ENCODE data around the gene RASSF5. TPM values are rescaled to one million over a fixed set of nuclear protein-coding genes. Genes with fewer than 3 reads are reported as not detected.
"Not testable (repeated sequence)": the region's sequence is repeated elsewhere in the genome, so short reads cannot be mapped to it uniquely, and the experiment has no call there.

RASSF5 gene
- total RNA-seq, 3 donors from 2014 or later, result 179 to 227 (median 216) TPM

- Mint-ChIP-seq H3K9me3 (no peaks in the 10 kb centered on the region), H3K4me3 (no peak overlapping the region), H3K4me1 (ENCODE audit: low read depth) (peaks cover 10% of the 10 kb centered on the region), H3K27me3 (ENCODE audit: low read depth) (no peaks in the 10 kb centered on the region), H3K36me3 (ENCODE audit: insufficient read depth) (peaks cover 17% of the 10 kb centered on the region)
- ATAC-seq, result no peak
- DNase-seq, result no peak
Observed at GRCh38 chr1:206482611-206483010, 24.7 kb upstream of the RASSF5 start.

GRCh38 chr1:206483864-206484263 lies 23.5 kb upstream of the RASSF5 start:
- H3K36me3 Mint-ChIP-seq (ENCODE audit: insufficient read depth), result peaks cover 19% of the 10 kb centered on the region

GRCh38 chr1:206484901-206485300 lies 22.4 kb upstream of the RASSF5 start:
- no peaks in the 10 kb centered on the region for H3K27me3 Mint-ChIP-seq (ENCODE audit: low read depth)
- no peaks in the 10 kb centered on the region for H3K9me3 Mint-ChIP-seq
- peaks cover 15% of the 10 kb centered on the region for H3K36me3 Mint-ChIP-seq (ENCODE audit: insufficient read depth)
- no peak overlapping the region for H3K4me3 Mint-ChIP-seq
- DNase-seq, result no peak
- peaks cover 2% of the 10 kb centered on the region for H3K4me1 Mint-ChIP-seq (ENCODE audit: low read depth)
- no peak for ATAC-seq

More at GRCh38 chr1:206483864-206484263, 23.5 kb upstream of the RASSF5 start:
- not testable (repeated sequence) for DNase-seq; H3K4me1 Mint-ChIP-seq (ENCODE audit: low read depth); ATAC-seq; H3K27me3 Mint-ChIP-seq (ENCODE audit: low read depth); H3K4me3 Mint-ChIP-seq; H3K9me3 Mint-ChIP-seq

GRCh38 chr1:206486995-206487788 lies 20.1 kb upstream of the RASSF5 start:
- DNase-seq (no peak), ATAC-seq (no peak)
- peaks cover 24% of the 10 kb centered on the region for H3K36me3 Mint-ChIP-seq (ENCODE audit: insufficient read depth)
- no peaks in the 10 kb centered on the region for H3K27me3 Mint-ChIP-seq (ENCODE audit: low read depth)
- H3K4me3 Mint-ChIP-seq, result no peak overlapping the region
- H3K4me1 Mint-ChIP-seq (ENCODE audit: low read depth), result no peaks in the 10 kb centered on the region
- H3K9me3 Mint-ChIP-seq, result no peaks in the 10 kb centered on the region

- H3K4me3 Mint-ChIP-seq, result no peak overlapping the region
- no peak for ATAC-seq
- no peaks in the 10 kb centered on the region for H3K9me3 Mint-ChIP-seq
- H3K4me1 Mint-ChIP-seq (ENCODE audit: low read depth), result no peaks in the 10 kb centered on the region
- H3K36me3 Mint-ChIP-seq (ENCODE audit: insufficient read depth), result peaks cover 30% of the 10 kb centered on the region
- no peak for DNase-seq
- H3K27me3 Mint-ChIP-seq (ENCODE audit: low read depth), result no peaks in the 10 kb centered on the region
Observed at GRCh38 chr1:206487970-206488369, 19.4 kb upstream of the RASSF5 start.

GRCh38 chr1:206488466-206488865 lies 18.9 kb upstream of the RASSF5 start:
- ATAC-seq (no peak), DNase-seq (no peak)
- H3K36me3 Mint-ChIP-seq (ENCODE audit: insufficient read depth), result peaks cover 26% of the 10 kb centered on the region
- no peak overlapping the region for H3K4me3 Mint-ChIP-seq
- no peaks in the 10 kb centered on the region for H3K9me3 Mint-ChIP-seq
- no peaks in the 10 kb centered on the region for H3K27me3 Mint-ChIP-seq (ENCODE audit: low read depth)
- no peaks in the 10 kb centered on the region for H3K4me1 Mint-ChIP-seq (ENCODE audit: low read depth)

GRCh38 chr1:206489980-206490770 lies 17.2 kb upstream of the RASSF5 start:
- DNase-seq (peak; percentile 75), ATAC-seq (peak; percentile 95 to 97)
- Mint-ChIP-seq H3K4me1 (ENCODE audit: low read depth) (no peaks in the 10 kb centered on the region), H3K4me3 (no peak overlapping the region), H3K36me3 (ENCODE audit: insufficient read depth) (peaks cover 29% of the 10 kb centered on the region), H3K9me3 (no peaks in the 10 kb centered on the region), H3K27me3 (ENCODE audit: low read depth) (no peaks in the 10 kb centered on the region)

GRCh38 chr1:206490771-206491405 lies 16.4 kb upstream of the RASSF5 start:
- H3K4me1 Mint-ChIP-seq (ENCODE audit: low read depth), result no peaks in the 10 kb centered on the region
- H3K9me3 Mint-ChIP-seq, result no peaks in the 10 kb centered on the region
- peaks cover 27% of the 10 kb centered on the region for H3K36me3 Mint-ChIP-seq (ENCODE audit: insufficient read depth)
- no peaks in the 10 kb centered on the region for H3K27me3 Mint-ChIP-seq (ENCODE audit: low read depth)
- no peak for ATAC-seq
- no peak overlapping the region for H3K4me3 Mint-ChIP-seq
- no peak for DNase-seq

- Mint-ChIP-seq H3K4me3 (no peak overlapping the region), H3K4me1 (ENCODE audit: low read depth) (peaks cover 5% of the 10 kb centered on the region), H3K27me3 (ENCODE audit: low read depth) (no peaks in the 10 kb centered on the region), H3K36me3 (ENCODE audit: insufficient read depth) (peaks cover 33% of the 10 kb centered on the region), H3K9me3 (no peaks in the 10 kb centered on the region)
- DNase-seq (no peak), ATAC-seq (no peak)
Observed at GRCh38 chr1:206491616-206492015, 15.7 kb upstream of the RASSF5 start.

GRCh38 chr1:206492589-206492988 lies 14.7 kb upstream of the RASSF5 start:
- no peak for ATAC-seq

GRCh38 chr1:206493279-206493678 lies 14.1 kb upstream of the RASSF5 start:
- no peaks in the 10 kb centered on the region for H3K9me3 Mint-ChIP-seq
- no peak for DNase-seq
- no peaks in the 10 kb centered on the region for H3K27me3 Mint-ChIP-seq (ENCODE audit: low read depth)
- no peak overlapping the region for H3K4me3 Mint-ChIP-seq
- peaks cover 6% of the 10 kb centered on the region for H3K4me1 Mint-ChIP-seq (ENCODE audit: low read depth)
- peaks cover 32% of the 10 kb centered on the region for H3K36me3 Mint-ChIP-seq (ENCODE audit: insufficient read depth)
- ATAC-seq, result no peak

More at GRCh38 chr1:206492589-206492988, 14.7 kb upstream of the RASSF5 start:
- Mint-ChIP-seq H3K4me1 (ENCODE audit: low read depth) (peaks cover 6% of the 10 kb centered on the region), H3K9me3 (no peaks in the 10 kb centered on the region), H3K36me3 (ENCODE audit: insufficient read depth) (peaks cover 37% of the 10 kb centered on the region), H3K4me3 (no peak overlapping the region), H3K27me3 (ENCODE audit: low read depth) (no peaks in the 10 kb centered on the region)
- no peak for DNase-seq

GRCh38 chr1:206495011-206495461 lies 12.3 kb upstream of the RASSF5 start:
- Mint-ChIP-seq H3K36me3 (ENCODE audit: insufficient read depth) (peaks cover 32% of the 10 kb centered on the region), H3K4me3 (no peak overlapping the region), H3K9me3 (no peaks in the 10 kb centered on the region), H3K27me3 (ENCODE audit: low read depth) (no peaks in the 10 kb centered on the region), H3K4me1 (ENCODE audit: low read depth) (peaks cover 6% of the 10 kb centered on the region)
- no peak for ATAC-seq
- DNase-seq, result no peak

GRCh38 chr1:206495493-206496046 lies 11.8 kb upstream of the RASSF5 start:
- Mint-ChIP-seq H3K9me3 (no peaks in the 10 kb centered on the region), H3K4me1 (ENCODE audit: low read depth) (peaks cover 6% of the 10 kb centered on the region), H3K4me3 (no peak overlapping the region), H3K27me3 (ENCODE audit: low read depth) (no peaks in the 10 kb centered on the region), H3K36me3 (ENCODE audit: insufficient read depth) (peaks cover 31% of the 10 kb centered on the region)
- ATAC-seq, result no peak
- no peak for DNase-seq

- ATAC-seq, result no peak
Observed at GRCh38 chr1:206496131-206496793, 11.1 kb upstream of the RASSF5 start.

More at GRCh38 chr1:206496131-206496793, 11.1 kb upstream of the RASSF5 start:
- Mint-ChIP-seq H3K4me1 (ENCODE audit: low read depth) (peaks cover 6% of the 10 kb centered on the region), H3K4me3 (no peak overlapping the region), H3K36me3 (ENCODE audit: insufficient read depth) (peaks cover 26% of the 10 kb centered on the region), H3K9me3 (no peaks in the 10 kb centered on the region), H3K27me3 (ENCODE audit: low read depth) (no peaks in the 10 kb centered on the region)
- no peak for DNase-seq
